Sigmoid colon (tissue), 4 donors: ENCODE results near the gene NCKAP5.

Experiments used
- EP300 ChIP-seq, 4 donors: sonication (generic); formaldehyde crosslinking; IDR thresholded peaks; one replicate each; pipeline ENCODE4 v1.6.1; 2017; ENCODE audit warnings: antibody characterized with exemption in 4 of 4
- POLR2A ChIP-seq, 2 donors: fragments of 450-650 bp; IDR thresholded peaks; one replicate each; pipeline ENCODE4 v1.6.1; 2016; ENCODE audit warnings: antibody characterized with exemption in 2 of 2, mild to moderate bottlenecking in 2 of 2, moderate library complexity in 2 of 2
- POLR2AphosphoS5 ChIP-seq, 4 donors: sonication (generic); formaldehyde crosslinking; IDR thresholded peaks; one replicate each; pipeline ENCODE4 v1.6.1; 2017; ENCODE audit warnings: antibody characterized with exemption in 4 of 4
- TF ChIP-seq, protein P1 (sequence below), 4 experiments: fragments of 450-650 bp in 3 of 4; fragments of 200-600 bp in 1 of 4; IDR thresholded peaks; one replicate each; pipeline ENCODE4 v1.5.1; 2016 to 2019; ENCODE audit warnings: antibody characterized with exemption in 4 of 4, mild to moderate bottlenecking in 3 of 4, moderate library complexity in 2 of 4

DNA sequence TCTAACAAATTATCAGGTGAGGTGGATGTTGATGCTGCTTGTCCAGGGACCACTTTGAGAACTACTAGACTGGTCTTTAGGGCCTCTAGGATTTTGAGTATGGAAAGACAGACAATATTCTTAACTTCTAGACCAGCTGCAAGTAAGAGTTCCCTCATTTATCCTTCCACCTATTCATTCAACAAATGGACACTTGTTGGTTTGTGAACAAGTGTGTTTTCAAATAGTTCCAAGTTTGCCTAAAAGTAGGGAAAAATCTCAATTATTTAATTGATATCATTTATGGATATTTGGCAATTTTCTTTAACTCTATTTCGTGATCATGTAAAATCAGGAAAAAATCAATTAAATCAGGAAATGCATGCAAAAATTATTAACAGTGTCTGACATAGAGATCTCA, 245.4 kb downstream of the NCKAP5 start:
- no peak for TF ChIP-seq EP300 (IDR thresholded peaks at IDR 0.05)
- TF ChIP-seq, protein P1, sequence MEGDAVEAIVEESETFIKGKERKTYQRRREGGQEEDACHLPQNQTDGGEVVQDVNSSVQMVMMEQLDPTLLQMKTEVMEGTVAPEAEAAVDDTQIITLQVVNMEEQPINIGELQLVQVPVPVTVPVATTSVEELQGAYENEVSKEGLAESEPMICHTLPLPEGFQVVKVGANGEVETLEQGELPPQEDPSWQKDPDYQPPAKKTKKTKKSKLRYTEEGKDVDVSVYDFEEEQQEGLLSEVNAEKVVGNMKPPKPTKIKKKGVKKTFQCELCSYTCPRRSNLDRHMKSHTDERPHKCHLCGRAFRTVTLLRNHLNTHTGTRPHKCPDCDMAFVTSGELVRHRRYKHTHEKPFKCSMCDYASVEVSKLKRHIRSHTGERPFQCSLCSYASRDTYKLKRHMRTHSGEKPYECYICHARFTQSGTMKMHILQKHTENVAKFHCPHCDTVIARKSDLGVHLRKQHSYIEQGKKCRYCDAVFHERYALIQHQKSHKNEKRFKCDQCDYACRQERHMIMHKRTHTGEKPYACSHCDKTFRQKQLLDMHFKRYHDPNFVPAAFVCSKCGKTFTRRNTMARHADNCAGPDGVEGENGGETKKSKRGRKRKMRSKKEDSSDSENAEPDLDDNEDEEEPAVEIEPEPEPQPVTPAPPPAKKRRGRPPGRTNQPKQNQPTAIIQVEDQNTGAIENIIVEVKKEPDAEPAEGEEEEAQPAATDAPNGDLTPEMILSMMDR (IDR thresholded peaks at IDR 0.05), result no peak
- TF ChIP-seq POLR2AphosphoS5 (IDR thresholded peaks at IDR 0.05), result no peak
- TF ChIP-seq POLR2A (IDR thresholded peaks at IDR 0.05), result no peak
